ENCODE data around the gene TXNIP. TPM values are rescaled to one million over a fixed set of nuclear protein-coding genes. Genes with fewer than 3 reads are reported as not detected.

The TXNIP gene
- total RNA-seq, 2 experiments from 2014 or later, result 130 to 134 TPM

DNA sequence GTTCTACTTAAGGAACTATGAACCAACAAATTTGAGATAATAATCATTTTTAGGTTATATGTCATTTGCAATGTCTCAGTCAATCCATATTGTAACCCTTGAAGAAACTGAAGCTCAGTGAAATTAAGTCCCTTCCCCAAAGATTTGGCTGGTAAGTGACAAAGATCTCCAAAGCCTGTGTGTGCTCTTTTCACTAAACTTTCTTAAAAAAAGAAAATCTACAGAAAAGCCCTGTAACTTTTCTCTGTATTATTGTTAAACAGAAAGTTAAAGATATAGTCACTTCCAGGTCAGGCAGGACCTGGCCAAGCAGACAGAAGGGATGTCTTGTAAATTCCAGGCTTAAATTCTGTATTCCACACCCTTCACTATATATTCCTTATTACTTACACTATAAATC is 40.0 kb downstream of the TXNIP start:
- CTCF ChIA-PET, result interaction anchor here (0.6 to 4.0 kb wide), 5 partner anchors 12 to 69 kb away, joined by 3 to 19 read pairs (median 3); partner anchors contain the start of gene RBM8A
- TF ChIP-seq, protein P1, sequence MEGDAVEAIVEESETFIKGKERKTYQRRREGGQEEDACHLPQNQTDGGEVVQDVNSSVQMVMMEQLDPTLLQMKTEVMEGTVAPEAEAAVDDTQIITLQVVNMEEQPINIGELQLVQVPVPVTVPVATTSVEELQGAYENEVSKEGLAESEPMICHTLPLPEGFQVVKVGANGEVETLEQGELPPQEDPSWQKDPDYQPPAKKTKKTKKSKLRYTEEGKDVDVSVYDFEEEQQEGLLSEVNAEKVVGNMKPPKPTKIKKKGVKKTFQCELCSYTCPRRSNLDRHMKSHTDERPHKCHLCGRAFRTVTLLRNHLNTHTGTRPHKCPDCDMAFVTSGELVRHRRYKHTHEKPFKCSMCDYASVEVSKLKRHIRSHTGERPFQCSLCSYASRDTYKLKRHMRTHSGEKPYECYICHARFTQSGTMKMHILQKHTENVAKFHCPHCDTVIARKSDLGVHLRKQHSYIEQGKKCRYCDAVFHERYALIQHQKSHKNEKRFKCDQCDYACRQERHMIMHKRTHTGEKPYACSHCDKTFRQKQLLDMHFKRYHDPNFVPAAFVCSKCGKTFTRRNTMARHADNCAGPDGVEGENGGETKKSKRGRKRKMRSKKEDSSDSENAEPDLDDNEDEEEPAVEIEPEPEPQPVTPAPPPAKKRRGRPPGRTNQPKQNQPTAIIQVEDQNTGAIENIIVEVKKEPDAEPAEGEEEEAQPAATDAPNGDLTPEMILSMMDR (IDR thresholded peaks at IDR 0.05), result no peak
- peaks cover 30% of the 10 kb centered on the region for H3K36me3 Mint-ChIP-seq (ENCODE audit: low read depth)
- no peaks in the 10 kb centered on the region for H3K9me3 Mint-ChIP-seq
- POLR2A ChIA-PET, result interaction anchor here (2.6 to 12.8 kb wide), 3 partner anchors 23 to 40 kb away, joined by 13 to 160 read pairs (median 17); partner anchors contain the start of genes RBM8A and TXNIP
- intact Hi-C loops (cut with micrococcal nuclease), result no loop called here
- H3K4me1 Mint-ChIP-seq (ENCODE audit: low read depth), result peaks cover 60% of the 10 kb centered on the region
- no peak for ATAC-seq
- peak overlapping the region; percentile 83 for H3K4me3 Mint-ChIP-seq
- no peak for DNase-seq
- H3K27me3 Mint-ChIP-seq, result no peaks in the 10 kb centered on the region
- peak overlapping the region; percentile 91 for H3K27ac Mint-ChIP-seq

DNA sequence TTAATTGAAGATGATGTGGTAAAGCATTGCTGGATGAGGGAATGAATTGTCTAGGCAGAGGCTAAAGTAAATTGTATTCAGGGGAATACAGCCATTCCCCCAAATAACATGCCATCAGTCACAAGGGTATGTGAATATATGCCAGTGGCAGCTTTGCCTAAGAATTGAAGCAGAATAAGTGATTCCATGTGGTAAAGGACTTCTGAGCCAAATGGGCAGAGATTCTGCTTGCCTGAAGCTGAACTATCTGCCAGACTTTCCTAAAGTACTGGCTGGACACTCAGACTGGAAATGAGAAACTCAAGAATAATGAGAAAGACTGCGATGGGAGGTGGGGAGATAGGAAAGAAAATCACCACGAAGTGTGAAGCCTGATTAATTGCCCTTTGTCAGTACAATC is 40.9 kb downstream of the TXNIP start:
- Mint-ChIP-seq H3K27me3 (no peaks in the 10 kb centered on the region), H3K4me3 (peak overlapping the region; percentile 83), H3K27ac (no peak overlapping the region), H3K36me3 (ENCODE audit: low read depth) (peaks cover 25% of the 10 kb centered on the region), H3K9me3 (no peaks in the 10 kb centered on the region), H3K4me1 (ENCODE audit: low read depth) (peaks cover 69% of the 10 kb centered on the region)
- TF ChIP-seq, protein P1 (IDR thresholded peaks at IDR 0.05), result no peak
- CTCF ChIA-PET, result interaction anchor here (0.8 to 1.8 kb wide), 5 partner anchors 11 to 110 kb away, joined by 3 to 7 read pairs (median 4); partner anchors contain the start of genes ITGA10 and NUDT17
- POLR2A ChIA-PET, result interaction anchor here (0.7 to 12.8 kb wide), 3 partner anchors 25 to 84 kb away, joined by 3 to 160 read pairs (median 3); partner anchors contain the start of gene RBM8A
- intact Hi-C loops (cut with micrococcal nuclease), result no loop called here
- DNase-seq (no peak), ATAC-seq (no peak)

DNA sequence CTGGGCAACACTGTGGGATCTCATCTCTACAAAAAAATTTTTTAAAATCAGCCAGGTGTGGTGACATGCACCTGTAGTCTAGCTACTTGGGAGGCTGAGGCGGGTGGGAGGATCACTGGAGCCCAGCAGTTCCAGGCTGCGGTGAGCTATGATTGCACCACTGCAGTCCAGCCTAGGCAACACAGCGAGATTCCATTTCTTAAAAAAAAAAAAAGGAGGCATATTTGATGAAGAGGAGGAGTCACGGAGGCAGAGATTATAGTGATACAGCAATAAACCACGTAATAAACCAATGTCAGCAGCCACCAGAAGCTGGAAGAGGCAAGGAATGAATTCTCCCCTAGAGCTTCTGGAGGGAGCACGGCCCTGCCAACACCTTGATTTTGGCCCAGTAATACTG is 42.5 kb downstream of the TXNIP start:
- ATAC-seq (no peak), DNase-seq (no peak)
- Mint-ChIP-seq H3K4me1 (ENCODE audit: low read depth) (peaks cover 65% of the 10 kb centered on the region), H3K9me3 (no peaks in the 10 kb centered on the region), H3K27ac (no peak overlapping the region), H3K27me3 (no peaks in the 10 kb centered on the region), H3K36me3 (ENCODE audit: low read depth) (peaks cover 26% of the 10 kb centered on the region), H3K4me3 (no peak overlapping the region)
- CTCF ChIA-PET, result interaction anchor here (0.7 to 1.7 kb wide), 3 partner anchors 31 to 79 kb away, joined by 3 to 5 read pairs (median 5); partner anchors contain the start of gene ITGA10
- POLR2A ChIA-PET, result interaction anchor here (0.6 to 12.8 kb wide), 6 partner anchors 10 to 168 kb away, joined by 3 to 160 read pairs (median 4); partner anchors contain the start of genes ANKRD34A, POLR3GL and RBM8A
- TF ChIP-seq, protein P1 (IDR thresholded peaks at IDR 0.05), result no peak
- intact Hi-C loops (cut with micrococcal nuclease), result no loop called here

DNA sequence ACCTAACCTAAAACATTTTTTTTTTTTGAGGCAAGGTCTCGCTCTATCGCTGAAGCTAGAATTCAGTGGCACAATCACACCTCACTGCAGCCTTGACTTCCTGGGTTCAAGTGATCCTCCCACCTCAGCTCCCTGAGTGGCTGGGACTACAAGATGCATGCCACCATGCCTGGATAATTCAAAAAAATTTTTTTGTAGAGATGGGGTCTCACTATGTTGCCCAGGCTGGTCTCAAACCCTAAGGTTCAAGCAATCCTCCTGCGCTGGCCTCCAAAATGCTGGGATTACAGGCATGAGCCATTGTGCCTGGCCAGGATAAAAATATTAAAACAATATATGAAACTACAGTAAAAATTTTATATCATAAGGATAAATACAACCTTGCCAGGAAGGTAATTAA is 43.5 kb downstream of the TXNIP start:
- ChIA-PET POLR2A (interaction anchor here (0.9 to 1.3 kb wide), 2 partner anchors 34 to 40 kb away, joined by 3 read pairs; no protein-coding TSS in a partner anchor), CTCF (no interaction called here)
- no peak for DNase-seq
- no peaks in the 10 kb centered on the region for H3K27me3 Mint-ChIP-seq
- TF ChIP-seq, protein P1 (IDR thresholded peaks at IDR 0.05), result no peak
- no peak overlapping the region for H3K27ac Mint-ChIP-seq
- no peaks in the 10 kb centered on the region for H3K9me3 Mint-ChIP-seq
- H3K36me3 Mint-ChIP-seq (ENCODE audit: low read depth), result peaks cover 26% of the 10 kb centered on the region
- no peak for ATAC-seq
- intact Hi-C loops (cut with micrococcal nuclease), result no loop called here
- no peak overlapping the region for H3K4me3 Mint-ChIP-seq
- H3K4me1 Mint-ChIP-seq (ENCODE audit: low read depth), result peaks cover 56% of the 10 kb centered on the region

DNA sequence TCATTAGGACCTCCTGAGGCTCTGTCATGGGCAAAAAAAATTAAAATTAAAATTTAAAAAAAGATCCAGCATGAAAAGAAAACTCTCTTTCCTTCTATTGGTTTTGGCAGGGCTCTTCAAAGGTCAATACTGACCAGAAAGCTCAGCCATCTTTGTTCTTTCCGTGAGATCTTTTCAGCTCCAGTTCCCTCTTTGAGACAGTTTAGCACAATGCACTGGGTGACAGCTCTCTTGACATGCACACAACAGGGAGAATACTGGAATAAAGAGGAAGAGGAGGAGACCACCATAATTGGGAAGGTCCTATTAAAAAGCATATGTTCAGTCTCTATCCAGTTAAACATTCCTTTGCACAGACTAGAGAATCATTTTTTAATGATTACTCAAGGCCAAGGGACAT is 44.9 kb downstream of the TXNIP start:
- H3K27ac Mint-ChIP-seq, result no peak overlapping the region
- peaks cover 30% of the 10 kb centered on the region for H3K36me3 Mint-ChIP-seq (ENCODE audit: low read depth)
- no peaks in the 10 kb centered on the region for H3K27me3 Mint-ChIP-seq
- intact Hi-C loops (cut with micrococcal nuclease), result no loop called here
- H3K4me1 Mint-ChIP-seq (ENCODE audit: low read depth), result peaks cover 58% of the 10 kb centered on the region
- DNase-seq (no peak), ATAC-seq (no peak)
- ChIA-PET CTCF (interaction anchor here (1.5 kb wide), 1 partner anchor 24 kb away, joined by 6 read pairs; the partner anchor contains the start of gene RBM8A), POLR2A (interaction anchor here (1.3 kb wide), 1 partner anchor 41 kb away, joined by 3 read pairs; no protein-coding TSS in a partner anchor)
- H3K9me3 Mint-ChIP-seq, result no peaks in the 10 kb centered on the region
- TF ChIP-seq, protein P1 (IDR thresholded peaks at IDR 0.05), result no peak
- no peak overlapping the region for H3K4me3 Mint-ChIP-seq
